B cell (primary cell): ENCODE results near the gene AFF2. TPM values are rescaled to one million over a fixed set of nuclear protein-coding genes. Genes with fewer than 3 reads are reported as not detected.

ENCODE experiments used
- ATAC-seq: fragments of 200-7000 bp; cut with Tn5 transposase; one replicate; pipeline ENCODE4 v1.10.0; 2021; ENCODE audit warnings: low read depth, mild to moderate bottlenecking, moderate number of reproducible peaks, moderate library complexity
- CTCF ChIA-PET: fragments of 350-600 bp; sonication (Branson Sonifier 250); formaldehyde crosslinking; loops from one replicate; lab custom pipeline; 2021; ENCODE audit warnings: antibody characterized with exemption, inconsistent platforms; lab: Charles Lee
- POLR2A ChIA-PET: fragments of 350-600 bp; sonication (Branson Sonifier 250); formaldehyde crosslinking; loops from one replicate; lab custom pipeline; 2021; ENCODE audit warnings: antibody characterized with exemption; lab: Charles Lee
- DNase-seq: peaks from one replicate; pipeline ENCODE4 v3.0.0; 2013
- H2AFZ ChIP-seq: 2 replicates; pipeline ENCODE4 v1.6.1; 2012; ENCODE audit warnings: mild to moderate bottlenecking, low read depth, low read length; ENCODE audit not compliant: insufficient read depth, poor library complexity, severe bottlenecking
- H3K27ac ChIP-seq, 2 donors: 1 replicate in 1 of 2; 2 replicates in 1 of 2; pipeline ENCODE4 v1.5.1; 2012 to 2013; ENCODE audit warnings: low read length in 2 of 2, mild to moderate bottlenecking in 2 of 2, moderate library complexity in 1 of 2
- H3K27me3 ChIP-seq, 4 experiments: fragments of 200-600 bp in 1 of 4; sonication (generic) in 1 of 4; replicated peaks in 1 of 4; 1 replicate in 2 of 4; 2 replicates in 2 of 4; pipeline versions ENCODE4 v1.6.1 to v1.7.0; 2013 to 2016; ENCODE audit warnings: low read length in 3 of 4, mild to moderate bottlenecking in 2 of 4, mixed read lengths in 1 of 4, moderate library complexity in 1 of 4; ENCODE audit not compliant: insufficient read depth in 4 of 4, control insufficient read depth in 3 of 4; ENCODE audit errors: control extremely low read depth in 1 of 4
- H3K36me3 ChIP-seq, 2 experiments: replicated peaks in 1 of 2; 1 replicate in 1 of 2; 2 replicates in 1 of 2; pipeline versions ENCODE4 v1.6.1 to v1.7.1; 2013; ENCODE audit warnings: low read length in 1 of 2; ENCODE audit not compliant: insufficient read depth in 2 of 2, control insufficient read depth in 1 of 2; ENCODE audit errors: control extremely low read depth in 1 of 2, extremely low read depth in 1 of 2
- H3K4me1 ChIP-seq, 2 donors: fragments of 200-600 bp in 1 of 2; sonication (generic) in 1 of 2; 1 replicate in 1 of 2; 2 replicates in 1 of 2; pipeline versions ENCODE4 v1.5.1 to v1.6.1; 2013 to 2017; ENCODE audit warnings: low read length in 2 of 2; ENCODE audit not compliant: control insufficient read depth in 2 of 2, insufficient read depth in 2 of 2
- H3K4me2 ChIP-seq: replicated peaks from 2 replicates; pipeline ENCODE3; 2012; ENCODE audit warnings: mild to moderate bottlenecking, low read depth, low read length; ENCODE audit not compliant: poor library complexity, severe bottlenecking
- H3K4me3 ChIP-seq, 5 experiments: fragments of 200-600 bp in 1 of 5; sonication (generic) in 1 of 5; 1 replicate in 3 of 5; 2 replicates in 2 of 5; pipeline versions ENCODE4 v1.5.1 to v1.7.0; 2011 to 2016; ENCODE audit warnings: low read length in 4 of 5, mild to moderate bottlenecking in 4 of 5, low read depth in 2 of 5, control low read depth in 1 of 5, moderate library complexity in 1 of 5; ENCODE audit not compliant: insufficient read depth in 1 of 5; ENCODE audit errors: control extremely low read depth in 1 of 5, extremely low read depth in 1 of 5
- H3K79me2 ChIP-seq: fragments of 200-600 bp; sonication (generic); one replicate; pipeline ENCODE4 v1.6.0; 2016; ENCODE audit warnings: low read length; ENCODE audit not compliant: control insufficient read depth, insufficient read depth
- H3K9ac ChIP-seq: fragments of 200-600 bp; sonication (generic); 2 replicates; pipeline ENCODE4 v1.6.1; 2017; ENCODE audit warnings: mild to moderate bottlenecking, low read length, moderate library complexity
- H3K9me3 ChIP-seq, 3 donors: one replicate each; pipeline versions ENCODE4 v1.6.1 to v1.7.1; 2013; ENCODE audit warnings: low read length in 2 of 3; ENCODE audit not compliant: control insufficient read depth in 2 of 3, insufficient read depth in 1 of 3; ENCODE audit errors: control extremely low read depth in 1 of 3
- H4K20me1 ChIP-seq: 2 replicates; pipeline ENCODE4 v1.6.0; 2012; ENCODE audit warnings: mild to moderate bottlenecking, low read length; ENCODE audit not compliant: insufficient read depth, control insufficient read depth, poor library complexity, severe bottlenecking
- H3K27ac Mint-ChIP-seq: one replicate; pipeline ENCODE4 v1.8.0; 2021; ENCODE audit warnings: mixed read lengths
- H3K27me3 Mint-ChIP-seq: one replicate; pipeline ENCODE4 v1.8.0; 2021; ENCODE audit warnings: mixed read lengths
- H3K4me1 Mint-ChIP-seq: one replicate; pipeline ENCODE4 v1.8.0; 2021; ENCODE audit warnings: mixed read lengths
- H3K4me3 Mint-ChIP-seq: one replicate; pipeline ENCODE4 v1.8.0; 2021; ENCODE audit warnings: mixed read lengths
- H3K9me3 Mint-ChIP-seq: one replicate; pipeline ENCODE4 v1.8.0; 2022; ENCODE audit warnings: mixed read lengths; ENCODE audit not compliant: insufficient read depth
- EZH2 ChIP-seq: IDR thresholded peaks from 2 replicates; pipeline ENCODE4 v1.6.1; 2012; ENCODE audit warnings: borderline replicate concordance, low read depth, mild to moderate bottlenecking, moderate library complexity, low read length; ENCODE audit not compliant: insufficient read depth, poor library complexity, severe bottlenecking
- WGBS: methylation state at CpG from one replicate; pipeline ENCODE4 v1.1.5; 2013; ENCODE audit warnings: missing lambda C conversion rate; ENCODE audit not compliant: insufficient coverage; 5-methylcytosine and 5-hydroxymethylcytosine counted together
- intact Hi-C: fragments of 100-400 bp; cut with micrococcal nuclease; formaldehyde crosslinking; loops from one replicate; pipeline ENCODE4 v1.10.0; 2022
- polyA plus RNA-seq: library from polyadenylated mRNA; depleted of rRNA; stranded (reverse); fragments of >200 nt; gene quantifications from 2 replicates; pipeline ENCODE4 v1.2.3, GENCODE V29; 2012
- total RNA-seq, 2 donors: library from RNA; stranded (reverse); fragments of 120-200 nt in 1 of 2; gene quantifications; 1 replicate in 1 of 2; 2 replicates in 1 of 2; pipeline versions ENCODE4 v1.2.3 to v1.2.4, GENCODE V29; 2013 to 2022
- TF ChIP-seq, protein P1 (sequence below): fragments of 200-600 bp; IDR thresholded peaks from one replicate; pipeline ENCODE4 v1.8.0; 2022; ENCODE audit warnings: antibody characterized with exemption, mild to moderate bottlenecking

The AFF2 gene
- total and polyA plus RNA-seq, 2 donors (not counting 1 experiment from before 2014, with no cell fraction given), result 0.06 to 12.0 TPM

DNA sequence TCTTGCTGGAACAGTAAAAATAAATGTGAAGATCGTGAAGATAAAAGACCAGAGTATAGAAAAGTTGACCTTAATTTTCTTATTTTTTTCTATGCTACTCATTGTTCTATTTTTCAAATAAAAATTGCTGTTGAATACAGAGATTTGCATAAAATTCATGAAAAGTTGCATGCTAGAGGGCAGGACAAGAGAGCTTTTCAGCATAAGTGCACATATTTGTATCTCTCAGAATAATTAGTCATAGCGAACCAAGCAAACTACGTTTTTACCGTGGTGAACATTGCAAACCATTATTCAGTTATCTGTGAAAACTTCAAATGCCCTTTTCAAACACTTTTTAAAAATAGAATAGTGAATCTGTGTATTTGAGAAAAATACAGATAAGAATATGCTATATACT is 26.4 kb upstream of the AFF2 start:
- Histone ChIP-seq H3K4me3 (no peak overlapping the region), H3K4me2 (no peak overlapping the region), H3K27ac (no peak overlapping the region), H3K27me3 (no peaks in the 10 kb centered on the region), H3K4me1 (no peaks in the 10 kb centered on the region), H3K9ac (no peak overlapping the region), H3K9me3 (no peaks in the 10 kb centered on the region), H2AFZ (no peak overlapping the region), H3K79me2 (no peaks in the 10 kb centered on the region), H3K36me3 (no peaks in the 10 kb centered on the region), H4K20me1 (no peaks in the 10 kb centered on the region)
- intact Hi-C loops, result no loop called here
- WGBS, result no CpG with 5 or more reads among the region's 4 CpGs
- ATAC-seq (no peak), DNase-seq (no peak)
- no peak overlapping the region for H3K4me3 Mint-ChIP-seq
- no peaks in the 10 kb centered on the region for H3K9me3 Mint-ChIP-seq
- peaks cover 2% of the 10 kb centered on the region for H3K4me1 Mint-ChIP-seq
- ChIA-PET CTCF (no interaction called here), POLR2A (no interaction called here)
- TF ChIP-seq EZH2, result no peak
- TF ChIP-seq, protein P1, sequence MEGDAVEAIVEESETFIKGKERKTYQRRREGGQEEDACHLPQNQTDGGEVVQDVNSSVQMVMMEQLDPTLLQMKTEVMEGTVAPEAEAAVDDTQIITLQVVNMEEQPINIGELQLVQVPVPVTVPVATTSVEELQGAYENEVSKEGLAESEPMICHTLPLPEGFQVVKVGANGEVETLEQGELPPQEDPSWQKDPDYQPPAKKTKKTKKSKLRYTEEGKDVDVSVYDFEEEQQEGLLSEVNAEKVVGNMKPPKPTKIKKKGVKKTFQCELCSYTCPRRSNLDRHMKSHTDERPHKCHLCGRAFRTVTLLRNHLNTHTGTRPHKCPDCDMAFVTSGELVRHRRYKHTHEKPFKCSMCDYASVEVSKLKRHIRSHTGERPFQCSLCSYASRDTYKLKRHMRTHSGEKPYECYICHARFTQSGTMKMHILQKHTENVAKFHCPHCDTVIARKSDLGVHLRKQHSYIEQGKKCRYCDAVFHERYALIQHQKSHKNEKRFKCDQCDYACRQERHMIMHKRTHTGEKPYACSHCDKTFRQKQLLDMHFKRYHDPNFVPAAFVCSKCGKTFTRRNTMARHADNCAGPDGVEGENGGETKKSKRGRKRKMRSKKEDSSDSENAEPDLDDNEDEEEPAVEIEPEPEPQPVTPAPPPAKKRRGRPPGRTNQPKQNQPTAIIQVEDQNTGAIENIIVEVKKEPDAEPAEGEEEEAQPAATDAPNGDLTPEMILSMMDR, result no peak
- no peaks in the 10 kb centered on the region for H3K27me3 Mint-ChIP-seq
- no peak overlapping the region for H3K27ac Mint-ChIP-seq

DNA sequence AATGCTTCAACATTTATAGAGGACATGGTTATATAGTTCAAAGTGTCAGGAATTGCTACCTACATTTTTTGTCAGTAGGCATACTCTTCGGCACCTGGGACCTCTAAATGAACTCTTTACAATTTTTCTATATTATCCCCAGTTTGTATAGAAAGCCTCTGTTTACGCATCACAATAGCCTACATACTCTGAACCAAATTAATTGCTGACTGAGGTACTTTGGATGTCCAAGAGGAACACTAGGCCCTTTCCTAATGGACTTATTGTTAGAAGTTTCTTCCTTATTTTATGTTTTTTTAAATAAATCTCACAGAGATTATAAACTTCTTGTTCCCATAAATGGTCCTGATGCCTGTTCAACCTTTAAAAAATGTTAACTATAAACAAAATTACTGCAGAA is 8.4 kb upstream of the AFF2 start:
- intact Hi-C loops, result no loop called here
- H3K36me3 ChIP-seq, result no peaks in the 10 kb centered on the region
- DNase-seq, result no peak
- Mint-ChIP-seq H3K4me3 (no peak overlapping the region), H3K9me3 (no peaks in the 10 kb centered on the region), H3K27me3 (no peaks in the 10 kb centered on the region), H3K27ac (no peak overlapping the region), H3K4me1 (no peaks in the 10 kb centered on the region)
- H3K4me3 ChIP-seq, result no peak overlapping the region
- H3K4me1 ChIP-seq, result no peaks in the 10 kb centered on the region
- POLR2A ChIA-PET, result no interaction called here
- H2AFZ ChIP-seq, result no peak overlapping the region
- ATAC-seq, result no peak
- CTCF ChIA-PET, result no interaction called here
- H4K20me1 ChIP-seq, result no peaks in the 10 kb centered on the region
- H3K4me2 ChIP-seq, result no peak overlapping the region
- no peaks in the 10 kb centered on the region for H3K9me3 ChIP-seq
- TF ChIP-seq EZH2, result no peak
- TF ChIP-seq, protein P1, result no peak
- no peaks in the 10 kb centered on the region for H3K27me3 ChIP-seq
- no CpG with 5 or more reads among the region's 2 CpGs for WGBS
- no peak overlapping the region for H3K9ac ChIP-seq
- H3K79me2 ChIP-seq, result no peaks in the 10 kb centered on the region
- H3K27ac ChIP-seq, result no peak overlapping the region
